HepG2 (cell line): ENCODE measurements around the gene ANKRD55. TPM values are rescaled to one million over a fixed set of nuclear protein-coding genes. Genes with fewer than 3 reads are reported as not detected.
A peak's percentile ranks its signal among the peaks of the same experiment; 100 is the strongest.

ENCODE experiments used
- CCDC6 ChIP-seq: sonication (generic); formaldehyde crosslinking; IDR thresholded peaks from 2 replicates; pipeline ENCODE4 v1.8.1; 2022; ENCODE audit warnings: mild to moderate bottlenecking, missing genetic modification reagents, moderate library complexity
- CEBPB ChIP-seq: IDR thresholded peaks from 2 replicates; pipeline ENCODE4 v1.6.1; 2011; ENCODE audit warnings: low read depth, low read length, improper control_type of control experiment, borderline replicate concordance
- EP300 ChIP-seq, 3 experiments: sonication (generic) in 1 of 3; formaldehyde crosslinking in 1 of 3; IDR thresholded peaks; 2 replicates each; pipeline versions ENCODE4 v1.5.1 to v1.6.1; 2011 to 2020; ENCODE audit warnings: low read depth in 2 of 3, low read length in 2 of 3, borderline replicate concordance in 1 of 3, improper control_type of control experiment in 1 of 3, mild to moderate bottlenecking in 1 of 3, missing genetic modification reagents in 1 of 3, moderate library complexity in 1 of 3
- GPN1 ChIP-seq: sonication (generic); formaldehyde crosslinking; IDR thresholded peaks from 2 replicates; pipeline ENCODE4 v1.5.1; 2020; ENCODE audit warnings: missing genetic modification reagents, borderline replicate concordance
- HNF4G ChIP-seq, 2 experiments: sonication (generic) in 1 of 2; formaldehyde crosslinking in 1 of 2; IDR thresholded peaks; 2 replicates each; pipeline versions ENCODE4 v1.4.0 to v1.6.1; 2011 to 2020; ENCODE audit warnings: borderline replicate concordance in 2 of 2, low read depth in 2 of 2, mild to moderate bottlenecking in 2 of 2, low read length in 1 of 2, missing genetic modification reagents in 1 of 2, moderate library complexity in 1 of 2
- KLF6 ChIP-seq: IDR thresholded peaks from 2 replicates; pipeline ENCODE4 v1.8.0; 2016; ENCODE audit warnings: missing biosample characterization, missing genetic modification reagents
- MBNL3 ChIP-seq: fragments of 250-450 bp; sonication (Bioruptor Pico); conservative IDR thresholded peaks from 2 replicates; pipeline ENCODE4 v1.8.0; 2022; ENCODE audit warnings: mild to moderate bottlenecking, inconsistent platforms
- NFIC ChIP-seq: IDR thresholded peaks from 2 replicates; pipeline ENCODE4 v1.6.1; 2012; ENCODE audit warnings: mild to moderate bottlenecking, low read length, inconsistent platforms
- PAWR ChIP-seq: sonication (generic); formaldehyde crosslinking; IDR thresholded peaks from 2 replicates; pipeline ENCODE4 v1.4.0; 2020; ENCODE audit warnings: missing genetic modification reagents, mild to moderate bottlenecking, borderline replicate concordance
- RELA ChIP-seq: sonication (generic); formaldehyde crosslinking; IDR thresholded peaks from 2 replicates; pipeline ENCODE4 v1.4.0; 2020; ENCODE audit warnings: missing genetic modification reagents
- SMARCC2 ChIP-seq: fragments of 450-650 bp; IDR thresholded peaks from 2 replicates; pipeline ENCODE4 v1.6.1; 2017; ENCODE audit warnings: antibody characterized with exemption, mild to moderate bottlenecking
- SOX5 ChIP-seq: IDR thresholded peaks from 2 replicates; pipeline ENCODE4 v1.6.1; 2016; ENCODE audit warnings: borderline replicate concordance
- SOX6 ChIP-seq, 2 experiments: fragments of 450-650 bp in 1 of 2; sonication (generic) in 1 of 2; formaldehyde crosslinking in 1 of 2; IDR thresholded peaks; 2 replicates each; pipeline versions ENCODE4 v1.4.0 to v1.6.1; 2017 to 2020; ENCODE audit warnings: antibody characterized with exemption in 1 of 2, mild to moderate bottlenecking in 1 of 2, missing genetic modification reagents in 1 of 2
- SP1 ChIP-seq, 2 experiments: fragments of 450-650 bp in 1 of 2; sonication (generic) in 1 of 2; formaldehyde crosslinking in 1 of 2; IDR thresholded peaks; 2 replicates each; pipeline versions ENCODE4 v1.4.0 to v1.6.1; 2016 to 2020; ENCODE audit warnings: missing genetic modification reagents in 1 of 2
- YY1 ChIP-seq: IDR thresholded peaks from 2 replicates; pipeline ENCODE4 v1.6.1; 2011; ENCODE audit warnings: low read length, low read depth, moderate library complexity, mild to moderate bottlenecking; ENCODE audit not compliant: insufficient read depth, insufficient replicate concordance
- ZFP62 ChIP-seq: sonication (generic); formaldehyde crosslinking; IDR thresholded peaks from 2 replicates; pipeline ENCODE4 v1.4.0; 2020; ENCODE audit warnings: missing genetic modification reagents
- ZKSCAN1 ChIP-seq: fragments of 150-350 bp; IDR thresholded peaks from 2 replicates; pipeline ENCODE4 v1.6.1; 2014; ENCODE audit warnings: low read length
- ZNF230 ChIP-seq: sonication (generic); formaldehyde crosslinking; IDR thresholded peaks from 2 replicates; pipeline ENCODE4 v1.4.0; 2020; ENCODE audit warnings: mild to moderate bottlenecking, missing genetic modification reagents
- ZNF563 ChIP-seq: sonication (generic); formaldehyde crosslinking; IDR thresholded peaks from 2 replicates; pipeline ENCODE4 v1.8.0; 2022; ENCODE audit warnings: mild to moderate bottlenecking, moderate library complexity, missing genetic modification reagents
- ZNF589 ChIP-seq: sonication (generic); formaldehyde crosslinking; conservative IDR thresholded peaks from 2 replicates; pipeline ENCODE4 v1.8.0; 2022; ENCODE audit warnings: mild to moderate bottlenecking, moderate library complexity, missing genetic modification reagents
- ZNF691 ChIP-seq: sonication (generic); formaldehyde crosslinking; IDR thresholded peaks from 2 replicates; pipeline ENCODE4 v1.4.0; 2020; ENCODE audit warnings: missing genetic modification reagents, low read depth, mild to moderate bottlenecking, borderline replicate concordance
- ZNF891 ChIP-seq: sonication (generic); formaldehyde crosslinking; IDR thresholded peaks from 2 replicates; pipeline ENCODE4 v1.5.0; 2020; ENCODE audit warnings: mild to moderate bottlenecking, missing genetic modification reagents
- polyA plus RNA-seq, 8 experiments: library from polyadenylated mRNA; depleted of rRNA in 3 of 8; stranded (reverse) in 7 of 8; unstranded in 1 of 8; fragments of >200 nt; fragmentation: Illumina TruSeq in 4 of 8; extraction: Trizol in 4 of 8; gene quantifications; 2 replicates each; pipeline versions ENCODE4 v1.2.1 to v1.2.3, GENCODE V29; 2011 to 2016; ENCODE audit warnings: low read depth in 4 of 8, missing spikeins in 1 of 8, mixed read lengths in 1 of 8; ENCODE audit not compliant: insufficient read depth in 1 of 8
- total RNA-seq, 5 experiments: library from RNA; depleted of rRNA; stranded (reverse); fragments of >200 nt; fragmentation: Illumina TruSeq; extraction: Trizol; gene quantifications; 2 replicates each; pipeline ENCODE4 v1.2.3, GENCODE V29; 2016; ENCODE audit warnings: low read depth in 1 of 5
- TF ChIP-seq, protein P1 (sequence below): sonication (generic); formaldehyde crosslinking; IDR thresholded peaks from 2 replicates; pipeline ENCODE4 v1.5.0; 2020; ENCODE audit warnings: mild to moderate bottlenecking, low read depth, missing genetic modification reagents, borderline replicate concordance
- TF ChIP-seq, protein P2 (sequence below): IDR thresholded peaks from 2 replicates; pipeline ENCODE4 v1.6.1; 2016; ENCODE audit warnings: low read depth, borderline replicate concordance
- TF ChIP-seq, protein P3 (sequence below): sonication (generic); formaldehyde crosslinking; IDR thresholded peaks from 2 replicates; pipeline ENCODE4 v1.5.0; 2020; ENCODE audit warnings: mild to moderate bottlenecking, missing genetic modification reagents, borderline replicate concordance

ANKRD55 gene
- total and polyA plus RNA-seq, 2 of the 13 experiments (the other 11 are each of a cell fraction or from before 2014, with no cell fraction given), result 0.11 to 0.28 TPM

DNA sequence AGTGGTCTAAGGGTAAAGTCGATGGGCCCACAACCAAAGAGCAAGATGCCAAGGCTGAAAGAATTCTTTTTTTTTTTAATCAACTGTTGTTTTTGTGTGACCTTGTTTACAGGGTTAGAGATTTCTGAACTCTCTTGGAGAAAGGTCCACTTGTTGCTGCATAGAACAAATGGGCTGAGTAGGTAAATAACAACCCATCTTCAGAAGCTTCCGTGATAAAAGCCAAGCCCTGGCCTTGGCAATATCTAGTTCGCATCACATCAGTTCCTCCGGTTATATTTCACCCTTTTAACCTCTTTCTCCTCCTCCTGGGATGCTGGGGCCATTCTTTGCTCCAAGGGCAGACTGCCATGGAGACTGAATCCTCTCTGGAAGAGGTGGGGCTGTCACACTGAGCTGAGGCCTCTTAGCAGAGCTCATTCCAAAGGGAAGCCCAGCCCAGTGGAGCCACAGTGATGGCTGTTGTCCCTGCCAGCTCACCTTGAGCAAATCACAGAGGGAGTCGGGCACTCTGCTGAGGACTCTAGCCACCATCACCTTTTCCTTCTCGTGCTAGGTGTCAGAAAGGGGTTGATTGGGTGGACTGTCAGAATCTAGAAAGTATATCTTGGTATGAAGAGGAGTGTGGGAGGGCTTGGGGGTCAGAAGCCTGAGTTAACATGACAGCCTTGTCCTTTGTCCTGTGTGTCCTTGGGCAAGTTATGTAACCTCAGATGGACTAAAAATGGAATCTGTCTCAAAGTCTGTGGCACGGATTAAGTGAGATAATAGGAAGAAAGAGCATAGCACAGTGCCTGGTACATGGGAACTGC lies 17.9 kb downstream of the ANKRD55 start (continued):
- TF ChIP-seq CCDC6, result peak; percentile 72; the same call in 1 of the 2 replicates
- no peak for TF ChIP-seq ZNF563 (CRISPR knock-in tag)
- no peak for TF ChIP-seq ZNF891 (CRISPR knock-in tag)
- 0 out of 2 replicates have a peak, but pooled peaks have one; percentile 26 for TF ChIP-seq HNF4G (IDR thresholded peaks at IDR 0.05; ENCODE audit: borderline replicate concordance, low read depth, low read length)
- TF ChIP-seq HNF4G (CRISPR knock-in tag; IDR thresholded peaks at IDR 0.05; ENCODE audit: borderline replicate concordance, low read depth), result no peak
- no peak for TF ChIP-seq SP1 (IDR thresholded peaks at IDR 0.05)
- TF ChIP-seq SP1 (CRISPR knock-in tag; IDR thresholded peaks at IDR 0.05), result no peak
- no peak for TF ChIP-seq MBNL3 (CRISPR knock-in tag)
- no peak for TF ChIP-seq SOX6 (IDR thresholded peaks at IDR 0.05)
- peak; percentile 68 for TF ChIP-seq SOX6 (CRISPR knock-in tag; IDR thresholded peaks at IDR 0.05)
- TF ChIP-seq ZKSCAN1, result no peak
- TF ChIP-seq, protein P1, sequence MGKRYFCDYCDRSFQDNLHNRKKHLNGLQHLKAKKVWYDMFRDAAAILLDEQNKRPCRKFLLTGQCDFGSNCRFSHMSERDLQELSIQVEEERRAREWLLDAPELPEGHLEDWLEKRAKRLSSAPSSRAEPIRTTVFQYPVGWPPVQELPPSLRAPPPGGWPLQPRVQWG, result no peak
- TF ChIP-seq SOX5 (CRISPR knock-in tag), result peak; percentile 20; the same call in 1 of the 2 replicates
- no peak for TF ChIP-seq ZNF691 (CRISPR knock-in tag)
- TF ChIP-seq ZNF589 (CRISPR knock-in tag), result no peak
- TF ChIP-seq RELA (CRISPR knock-in tag), result no peak
- peak in 1 of 2 experiments; percentile 72; a peak in 2 of 4 replicates for TF ChIP-seq EP300 (IDR thresholded peaks at IDR 0.05; ENCODE audit: low read depth in 2 of 2, low read length in 2 of 2)
- no peak for TF ChIP-seq EP300 (CRISPR knock-in tag; IDR thresholded peaks at IDR 0.05; ENCODE audit: borderline replicate concordance)
- TF ChIP-seq CEBPB, result no peak
- no peak for TF ChIP-seq PAWR
- TF ChIP-seq, protein P2, sequence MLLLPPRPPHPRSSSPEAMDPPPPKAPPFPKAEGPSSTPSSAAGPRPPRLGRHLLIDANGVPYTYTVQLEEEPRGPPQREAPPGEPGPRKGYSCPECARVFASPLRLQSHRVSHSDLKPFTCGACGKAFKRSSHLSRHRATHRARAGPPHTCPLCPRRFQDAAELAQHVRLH (CRISPR knock-in tag), result 0 out of 2 replicates have a peak, but pooled peaks have one; percentile 31
- no peak for TF ChIP-seq KLF6 (CRISPR knock-in tag)
- no peak for TF ChIP-seq ZNF230
- no peak for TF ChIP-seq GPN1 (CRISPR knock-in tag)
- no peak for TF ChIP-seq YY1
- no peak for TF ChIP-seq SMARCC2
- TF ChIP-seq, protein P3, sequence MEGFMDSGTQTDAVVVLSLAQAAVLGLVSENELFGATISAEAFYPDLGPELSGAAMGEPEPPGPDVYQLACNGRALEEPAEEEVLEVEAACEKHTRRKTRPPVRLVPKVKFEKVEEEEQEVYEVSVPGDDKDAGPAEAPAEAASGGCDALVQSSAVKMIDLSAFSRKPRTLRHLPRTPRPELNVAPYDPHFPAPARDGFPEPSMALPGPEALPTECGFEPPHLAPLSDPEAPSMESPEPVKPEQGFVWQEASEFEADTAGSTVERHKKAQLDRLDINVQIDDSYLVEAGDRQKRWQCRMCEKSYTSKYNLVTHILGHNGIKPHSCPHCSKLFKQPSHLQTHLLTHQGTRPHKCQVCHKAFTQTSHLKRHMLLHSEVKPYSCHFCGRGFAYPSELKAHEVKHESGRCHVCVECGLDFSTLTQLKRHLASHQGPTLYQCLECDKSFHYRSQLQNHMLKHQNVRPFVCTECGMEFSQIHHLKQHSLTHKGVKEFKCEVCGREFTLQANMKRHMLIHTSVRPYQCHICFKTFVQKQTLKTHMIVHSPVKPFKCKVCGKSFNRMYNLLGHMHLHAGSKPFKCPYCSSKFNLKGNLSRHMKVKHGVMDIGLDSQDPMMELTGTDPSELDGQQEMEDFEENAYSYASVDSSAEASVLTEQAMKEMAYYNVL (CRISPR knock-in tag), result peak; percentile 70; the same call in 1 of the 2 replicates
- TF ChIP-seq NFIC, result no peak
- TF ChIP-seq ZFP62 (CRISPR knock-in tag), result no peak
